ENCODE measurements around the gene RPP25L.

- no peak for TF ChIP-seq GATA2 (IDR thresholded peaks at IDR 0.05; ENCODE audit: low read depth, low read length)
- TF ChIP-seq GATA3 (IDR thresholded peaks at IDR 0.05; ENCODE audit: low read depth, low read length): no peak
Measured at GRCh38 chr9:34603610-34604231, 8.2 kb downstream of the RPP25L start.
